K562 (cell line): ENCODE data around the gene TAAR5. TPM values are rescaled to one million over a fixed set of nuclear protein-coding genes. Genes with fewer than 3 reads are reported as not detected.

ENCODE experiments used
- ATAC-seq: fragments of 200-7000 bp; cut with Tn5 transposase; 3 replicates; pipeline ENCODE4 v1.9.1; 2020; ENCODE audit warnings: moderate library complexity
- BruUV-seq: library from RNA; stranded (reverse); fragments of 400-500 nt; replicated peaks from 2 replicates; lab custom pipeline; 2021; lab: Mats Ljungman, UMichigan
- CTCF ChIA-PET: fragments of 300-600 bp; formaldehyde crosslinking; extraction: SDS; loops from one replicate; lab custom pipeline; 2021; ENCODE audit warnings: low intra/inter-chr PET ratio; lab: Yijun Ruan, JAX
- POLR2A ChIA-PET: fragments of 300-600, 350-650 bp; sonication (Branson Sonifier 250); formaldehyde crosslinking; extraction: SDS; loops from one replicate; lab custom pipeline; 2021; ENCODE audit warnings: antibody characterized with exemption, inconsistent platforms; lab: Yijun Ruan, JAX
- DNase-seq, 4 experiments: peaks; one replicate each; pipeline versions ENCODE4 v3.0.0 to v3.0.0-alpha.2; 2011 to 2018; ENCODE audit warnings: low spot score in 3 of 4, mixed read lengths in 3 of 4; ENCODE audit errors: extremely low read depth in 1 of 4
- FAIRE-seq: peaks from 2 replicates; lab custom pipeline; 2011; peaks lifted over from hg19 to GRCh38; lab: Jason Lieb, UNC
- H2AFZ ChIP-seq: 2 replicates; pipeline ENCODE4 v1.6.0; 2011; ENCODE audit warnings: low read depth, low read length, control low read depth, inconsistent platforms
- H3K27ac ChIP-seq: fragments of 200-600 bp; 3 replicates; pipeline ENCODE4 v1.8.0; 2011; ENCODE audit warnings: low read depth, mild to moderate bottlenecking, control low read depth, inconsistent platforms, low read length, moderate library complexity, mixed read lengths; ENCODE audit errors: extremely low read depth
- H3K27me3 ChIP-seq, 2 experiments: fragments of 300-600 bp in 1 of 2; 2 replicates in 1 of 2; 3 replicates in 1 of 2; pipeline versions ENCODE4 v1.6.0 to v1.8.0; 2011; ENCODE audit warnings: inconsistent platforms in 2 of 2, low read length in 2 of 2, mild to moderate bottlenecking in 1 of 2, mixed read lengths in 1 of 2, moderate library complexity in 1 of 2; ENCODE audit not compliant: control insufficient read depth in 2 of 2, insufficient read depth in 2 of 2
- H3K36me3 ChIP-seq: fragments of 300-600 bp; 3 replicates; pipeline ENCODE4 v1.8.0; 2011; ENCODE audit warnings: mild to moderate bottlenecking, low read length, inconsistent platforms; ENCODE audit not compliant: control insufficient read depth, insufficient read depth
- H3K4me1 ChIP-seq, 2 experiments: fragments of 200-600 bp in 1 of 2; replicated peaks in 1 of 2; 2 replicates in 1 of 2; 3 replicates in 1 of 2; pipeline versions ENCODE4 v1.5.1 to v1.8.0; 2011; ENCODE audit warnings: inconsistent platforms in 2 of 2, low read length in 2 of 2, mild to moderate bottlenecking in 1 of 2, mixed read lengths in 1 of 2, moderate library complexity in 1 of 2; ENCODE audit not compliant: control insufficient read depth in 2 of 2, insufficient read depth in 2 of 2
- H3K4me2 ChIP-seq: 2 replicates; pipeline ENCODE4 v1.6.1; 2011; ENCODE audit warnings: low read length, control low read depth, inconsistent platforms, mixed read lengths; ENCODE audit not compliant: insufficient read depth
- H3K4me3 ChIP-seq: fragments of 200-600 bp; sonication (generic), shearing (Covaris generic); 2 replicates; pipeline ENCODE4 v1.5.1; 2016; ENCODE audit warnings: control low read depth, inconsistent platforms
- H3K79me2 ChIP-seq: fragments of 200-600 bp; 3 replicates; pipeline ENCODE4 v1.8.0; 2011; ENCODE audit warnings: low read length, inconsistent platforms; ENCODE audit not compliant: control insufficient read depth, insufficient read depth
- H3K9ac ChIP-seq, 2 experiments: 2 replicates each; pipeline versions ENCODE4 v1.6.0 to v1.6.1; 2011; ENCODE audit warnings: low read depth in 2 of 2, low read length in 2 of 2, control low read depth in 1 of 2, inconsistent platforms in 1 of 2, mild to moderate bottlenecking in 1 of 2, mixed read lengths in 1 of 2; ENCODE audit not compliant: insufficient read depth in 1 of 2
- H3K9me1 ChIP-seq: one replicate; pipeline ENCODE4 v1.6.0; 2011; ENCODE audit warnings: inconsistent platforms, mild to moderate bottlenecking, low read length, moderate library complexity; ENCODE audit not compliant: control insufficient read depth, insufficient read depth
- H3K9me3 ChIP-seq: replicated peaks from 2 replicates; pipeline ENCODE4 v1.5.1; 2011; ENCODE audit warnings: low read depth, low read length, inconsistent platforms; ENCODE audit not compliant: control insufficient read depth, insufficient read depth
- H4K20me1 ChIP-seq: replicated peaks from 2 replicates; pipeline ENCODE4 v1.6.1; 2011; ENCODE audit warnings: low read length, inconsistent platforms, mixed read lengths; ENCODE audit not compliant: control insufficient read depth, insufficient read depth
- CBFB ChIP-seq: sonication (generic); formaldehyde crosslinking; IDR thresholded peaks from 2 replicates; pipeline ENCODE4 v1.4.0; 2020; ENCODE audit warnings: mild to moderate bottlenecking, missing genetic modification reagents
- CHD1 ChIP-seq: fragments of 200-600 bp; sonication (generic); IDR thresholded peaks from one replicate; pipeline ENCODE4 v1.6.1; 2012; ENCODE audit warnings: mild to moderate bottlenecking, moderate library complexity, low read length, inconsistent platforms
- DDX20 ChIP-seq: fragments of 450-650 bp; IDR thresholded peaks from 2 replicates; pipeline ENCODE4 v1.6.1; 2016; ENCODE audit warnings: missing genetic modification characterization, low read depth, mild to moderate bottlenecking, missing compliant biosample characterization, moderate library complexity
- DPF2 ChIP-seq: fragments of 450-650 bp; IDR thresholded peaks from 2 replicates; pipeline ENCODE4 v1.6.1; 2016
- E2F3 ChIP-seq: fragments of 250-450 bp; sonication (Bioruptor Pico); IDR thresholded peaks from 2 replicates; pipeline ENCODE4 v1.4.0; 2020; ENCODE audit warnings: mild to moderate bottlenecking
- FOXA3 ChIP-seq, 2 experiments: fragments of 450-650 bp in 1 of 2; sonication (generic) in 1 of 2; formaldehyde crosslinking; IDR thresholded peaks in 1 of 2; conservative IDR thresholded peaks in 1 of 2; 2 replicates each; pipeline versions ENCODE4 v1.4.0 to v1.8.0; 2020 to 2022; ENCODE audit warnings: mild to moderate bottlenecking in 2 of 2, missing genetic modification reagents in 1 of 2
- HOXB6 ChIP-seq: fragments of 250-450 bp; sonication (Bioruptor Pico); IDR thresholded peaks from 2 replicates; pipeline ENCODE4 v1.5.1; 2022; ENCODE audit warnings: mild to moderate bottlenecking, borderline replicate concordance
- MTA3 ChIP-seq: fragments of 450-650 bp; formaldehyde crosslinking; IDR thresholded peaks from 2 replicates; pipeline ENCODE4 v1.6.1; 2017; ENCODE audit warnings: mild to moderate bottlenecking, borderline replicate concordance
- PRMT5 ChIP-seq: sonication (generic); formaldehyde crosslinking; IDR thresholded peaks from 2 replicates; pipeline ENCODE4 v1.5.0; 2020; ENCODE audit warnings: missing genetic modification reagents
- SRF ChIP-seq, 2 experiments: fragments of 250-450, 450-650 bp in 1 of 2; sonication (Bioruptor Pico) in 1 of 2; sonication (generic) in 1 of 2; formaldehyde crosslinking; IDR thresholded peaks; 2 replicates each; pipeline versions ENCODE4 v1.5.0 to v1.5.1; 2020 to 2022; ENCODE audit warnings: mild to moderate bottlenecking in 1 of 2, missing genetic modification reagents in 1 of 2
- TARDBP ChIP-seq: fragments of 450-650 bp; IDR thresholded peaks from 2 replicates; pipeline ENCODE4 v1.6.1; 2016
- XRCC3 ChIP-seq: fragments of 450-650 bp; IDR thresholded peaks from 2 replicates; pipeline ENCODE4 v1.6.1; 2017; ENCODE audit warnings: mild to moderate bottlenecking, moderate library complexity
- ZMIZ1 ChIP-seq, 2 experiments: fragments of 150-350 bp in 1 of 2; IDR thresholded peaks; 2 replicates each; pipeline ENCODE4 v1.6.1; 2012 to 2016; ENCODE audit warnings: low read depth in 2 of 2, low read length in 2 of 2, mild to moderate bottlenecking in 1 of 2, moderate library complexity in 1 of 2
- WGBS: fragments of 100-300 bp; shearing (Covaris generic); methylation state at CpG from one replicate; pipeline ENCODE4 v1.1.6; 2016; ENCODE audit warnings: low coverage, mixed read lengths; ENCODE audit not compliant: insufficient coverage; ENCODE audit errors: missing lambda C conversion rate; 5-methylcytosine and 5-hydroxymethylcytosine counted together
- in situ Hi-C: fragments of 300-500 bp; cut with MboI; formaldehyde crosslinking; loops from 4 replicates; pipeline ENCODE4 v1.15.0; 2018; ENCODE audit warnings: inconsistent platforms, mixed read lengths
- intact Hi-C: fragments of 100-400 bp; cut with micrococcal nuclease; formaldehyde crosslinking; loops from 2 replicates; pipeline ENCODE4 v1.14.2; 2022
- polyA plus RNA-seq, 8 experiments: library from polyadenylated mRNA; depleted of rRNA in 4 of 8; stranded (reverse) in 5 of 8; unstranded in 3 of 8; fragments of >200 nt; fragmentation: Nextera tagmentation in 2 of 8; fragmentation: Illumina TruSeq in 1 of 8; extraction: Ambion mirVana in 2 of 8; extraction: Trizol in 1 of 8; gene quantifications; 2 replicates each; pipeline versions ENCODE4 v1.2.1 to v1.2.3, GENCODE V29; 2011 to 2014; ENCODE audit warnings: inconsistent platforms in 1 of 8, missing spikeins in 1 of 8
- total RNA-seq, 7 experiments: library from RNA; depleted of rRNA in 6 of 7; stranded (reverse); fragments of >200 nt in 6 of 7; fragmentation: Illumina TruSeq in 2 of 7; extraction: Trizol in 2 of 7; gene quantifications; 2 replicates each; pipeline versions ENCODE4 v1.2.1 to v1.2.3, GENCODE V29; 2011 to 2021; ENCODE audit warnings: low replicate concordance in 1 of 7

The TAAR5 gene
- total and polyA plus RNA-seq, 9 of the 15 experiments (the other 6 are each of a cell fraction or from before 2014, with no cell fraction given), result not detected

DNA sequence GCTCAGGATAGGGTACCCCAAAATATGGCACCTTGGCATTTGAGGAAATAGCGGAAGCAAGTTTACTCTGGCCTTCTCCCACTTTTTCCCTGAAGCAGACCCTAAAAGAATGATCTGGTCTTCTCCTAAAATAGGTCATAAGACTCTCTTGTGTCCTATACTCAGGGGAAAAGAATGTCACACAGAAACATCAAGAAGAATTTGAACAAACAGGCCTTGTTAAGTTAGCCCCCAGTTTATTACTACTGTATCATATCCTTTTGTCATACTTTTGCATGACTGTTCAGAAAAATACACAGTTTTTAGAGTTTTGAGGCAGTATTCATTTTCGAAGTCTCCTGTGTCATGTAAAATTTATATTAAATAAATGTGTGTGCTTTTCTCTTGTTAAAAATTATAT, 22.1 kb upstream of the TAAR5 start:
- DNase-seq (no peak), FAIRE-seq (no peak), ATAC-seq (no peak)
- Histone ChIP-seq H3K79me2 (no peaks in the 10 kb centered on the region), H3K9me1 (no peaks in the 10 kb centered on the region), H3K4me3 (no peak overlapping the region), H4K20me1 (no peaks in the 10 kb centered on the region), H3K4me1 (no peaks in the 10 kb centered on the region), H3K27me3 (peaks cover 0 to 3% of the 10 kb centered on the region in 2 experiments; a peak in 1 of 5 replicates), H3K9ac (no peak overlapping the region), H2AFZ (no peak overlapping the region), H3K4me2 (no peak overlapping the region), H3K36me3 (no peaks in the 10 kb centered on the region), H3K27ac (no peak overlapping the region), H3K9me3 (no peaks in the 10 kb centered on the region)
- CTCF ChIA-PET, result no interaction called here
- WGBS, result 0% methylated on average over 2 of the region's 2 CpGs
- intact Hi-C loops, result no loop called here
- no peak for TF ChIP-seq ZMIZ1 (IDR thresholded peaks at IDR 0.05; ENCODE audit: low read depth in 2 of 2, low read length in 2 of 2)
- TF ChIP-seq DDX20 (tag), result no peak
- no peak for TF ChIP-seq TARDBP
- no peak for TF ChIP-seq HOXB6 (CRISPR knock-in tag)
- no peak for TF ChIP-seq FOXA3 (CRISPR knock-in tag; conservative IDR thresholded peaks at IDR 0.05 in 1 of 2, IDR thresholded peaks at IDR 0.05 in 1 of 2)
- TF ChIP-seq CHD1, result no peak
- TF ChIP-seq MTA3, result no peak
- TF ChIP-seq PRMT5 (CRISPR knock-in tag), result no peak
- TF ChIP-seq SRF (CRISPR knock-in tag; IDR thresholded peaks at IDR 0.05), result no peak
- no peak for TF ChIP-seq XRCC3
- TF ChIP-seq CBFB (CRISPR knock-in tag), result no peak
- no peak for TF ChIP-seq DPF2
- no peak for TF ChIP-seq E2F3
- POLR2A ChIA-PET, result no interaction called here
- in situ Hi-C loops, result no loop called here
- BruUV-seq, result no TSS peak
